Right forelimb (tissue), 1 donor: ENCODE data around the gene ATG16L2.
"Not testable (repeated sequence)": the region's sequence is repeated elsewhere in the genome, so short reads cannot be mapped to it uniquely, and the experiment has no call there.

Experiments used
- DNase-seq: peaks from one replicate; pipeline ENCODE4 v3.0.0-alpha.2; 2018

ATG16L2 gene

DNA sequence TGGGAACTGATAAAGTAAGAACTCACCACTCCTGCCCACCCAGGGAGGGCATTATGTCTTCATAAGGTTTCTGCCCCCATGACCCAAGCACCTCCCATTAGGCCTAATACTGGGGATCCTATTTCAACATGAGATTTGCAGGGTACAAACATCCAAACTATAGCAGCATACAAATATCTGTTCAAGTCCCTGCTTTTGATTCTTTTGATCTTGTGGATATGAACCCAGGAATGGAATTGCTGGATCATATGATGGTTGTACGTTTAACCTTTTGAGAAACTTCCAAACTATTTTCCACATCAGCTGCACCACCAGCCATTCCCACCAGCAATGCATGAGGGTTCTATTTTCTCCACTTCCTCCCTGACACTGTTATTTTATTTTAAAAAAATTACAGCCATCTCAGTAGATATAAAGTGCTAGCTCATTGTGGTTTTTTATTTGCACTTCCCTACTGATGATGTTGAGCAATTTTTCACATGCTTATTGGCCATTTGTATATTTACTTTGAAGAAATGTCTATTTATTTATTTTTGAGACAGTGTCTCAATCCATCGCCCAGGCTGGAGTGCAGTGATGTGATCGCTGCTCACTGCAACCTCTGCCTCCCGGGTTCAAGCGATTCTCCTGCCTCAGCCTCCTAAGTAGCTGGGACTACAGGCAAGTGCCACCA, 7.1 kb upstream of the ATG16L2 start:
- no peak for DNase-seq

DNA sequence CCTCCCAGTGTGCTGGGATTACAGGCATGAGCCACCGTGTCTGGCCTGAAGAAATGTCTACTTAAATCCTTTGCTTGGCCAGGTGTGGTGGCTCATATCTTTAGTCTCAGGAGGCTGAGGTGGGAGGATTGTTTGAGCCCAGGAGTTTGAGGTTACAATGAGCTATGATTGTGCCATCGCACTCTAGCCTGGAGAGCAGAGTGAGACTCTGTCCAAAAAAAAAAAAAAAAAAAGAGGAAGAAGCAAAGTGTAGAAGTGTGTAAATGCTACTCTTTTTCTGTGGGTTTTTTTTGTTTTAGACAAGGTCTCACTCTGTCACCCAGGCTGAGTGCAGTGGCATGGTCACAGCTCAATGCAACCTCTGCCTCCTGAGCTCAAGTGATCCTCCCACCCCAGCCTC, 6.4 kb upstream of the ATG16L2 start:
- DNase-seq = no peak

DNA sequence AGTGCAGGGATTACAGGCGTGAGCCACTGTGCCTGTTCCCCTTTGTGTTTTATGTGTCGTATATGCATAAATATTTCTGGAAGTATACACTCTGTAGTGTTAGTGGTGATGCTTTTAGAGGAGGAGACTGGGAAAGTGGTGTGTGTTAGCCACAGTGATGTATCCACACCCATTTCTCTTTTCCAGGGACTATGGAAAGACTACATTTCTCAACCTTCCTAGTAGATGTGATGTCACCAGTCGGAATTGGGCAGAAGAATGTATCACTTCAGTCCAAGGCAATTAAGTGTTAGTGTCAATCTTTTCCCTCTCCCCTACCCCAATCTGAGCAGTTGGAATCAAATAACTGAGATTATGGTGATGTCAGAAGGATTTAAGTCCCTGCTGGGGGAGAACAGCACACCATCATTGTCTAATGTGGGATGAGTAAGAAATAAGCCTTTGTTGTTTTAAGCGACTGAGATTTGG, 5.8 kb upstream of the ATG16L2 start:
- DNase-seq = no peak

DNA sequence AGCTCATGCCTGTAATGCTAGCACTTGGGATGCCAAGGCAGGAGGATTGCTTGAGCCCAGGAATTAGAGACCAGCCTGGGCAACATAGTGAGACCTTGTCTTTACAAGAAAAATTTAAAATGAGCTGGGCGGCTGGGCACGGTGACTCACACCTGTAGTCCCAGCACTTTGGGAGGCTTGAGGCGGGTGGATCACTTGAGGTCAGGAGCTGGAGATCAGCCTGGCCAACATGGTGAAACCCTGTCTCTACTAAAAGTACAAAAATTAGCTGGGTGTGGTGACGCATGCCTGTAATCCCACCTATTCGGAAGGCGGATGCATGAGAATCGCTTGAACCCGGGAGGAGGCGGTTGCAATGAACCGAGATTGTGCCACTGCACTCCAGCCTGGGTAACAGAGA, 2.5 kb upstream of the ATG16L2 start:
- DNase-seq = not testable (repeated sequence)

DNA sequence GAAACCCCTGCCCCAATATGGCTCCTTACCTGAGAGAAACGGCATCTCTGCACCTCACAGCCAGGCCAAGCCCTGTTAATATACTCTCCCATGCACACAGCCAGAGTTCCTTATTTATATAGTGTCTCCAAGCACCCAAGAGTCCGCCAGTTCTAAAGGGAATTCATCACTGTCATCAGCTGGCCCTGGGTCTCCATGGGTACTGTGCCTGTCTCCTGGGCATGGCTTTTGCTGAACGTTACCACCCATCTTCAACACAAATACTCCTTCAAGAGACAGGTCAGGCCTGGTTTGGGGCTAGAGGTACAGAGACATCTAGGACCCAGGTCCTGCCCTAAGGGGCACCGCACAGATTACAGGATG, 1.6 kb upstream of the ATG16L2 start:
- no peak for DNase-seq

DNA sequence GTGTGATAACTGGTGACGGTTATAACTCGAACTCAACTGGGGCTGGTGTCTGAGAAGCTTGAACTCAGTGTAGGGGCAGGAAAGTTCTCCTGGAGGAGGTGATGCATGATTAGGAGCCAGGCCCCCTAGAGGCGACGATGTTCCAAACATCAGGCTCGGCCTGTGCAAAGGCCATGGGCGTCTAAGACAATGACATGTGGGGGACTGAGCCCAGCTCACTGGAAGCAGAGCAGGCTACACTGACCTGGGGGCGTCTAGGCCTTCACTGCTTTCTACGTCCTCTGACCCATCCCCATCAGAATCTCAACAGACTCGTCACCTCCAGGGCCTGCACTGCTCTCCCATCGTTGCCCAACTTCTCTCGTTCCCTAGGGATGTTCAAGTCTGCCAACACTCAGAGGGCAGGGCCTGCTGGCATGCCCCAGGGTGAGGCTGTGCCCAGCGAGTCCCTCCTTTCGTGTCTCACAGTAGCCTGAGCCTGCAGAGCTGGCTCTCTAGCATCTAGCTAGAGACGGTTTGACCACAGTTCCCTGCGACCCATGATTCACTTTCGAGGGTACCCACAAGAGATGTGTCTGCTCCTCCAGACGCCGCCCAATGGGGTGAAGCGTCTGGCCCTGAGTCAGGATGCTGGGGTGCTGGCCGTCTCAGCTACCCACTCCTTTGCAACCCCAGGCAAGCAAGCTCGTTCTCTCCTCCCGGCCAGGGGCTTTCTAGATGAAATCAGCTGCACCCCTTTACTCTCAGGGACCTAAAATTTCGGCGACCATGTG, 1.1 kb upstream of the ATG16L2 start:
- no peak for DNase-seq

DNA sequence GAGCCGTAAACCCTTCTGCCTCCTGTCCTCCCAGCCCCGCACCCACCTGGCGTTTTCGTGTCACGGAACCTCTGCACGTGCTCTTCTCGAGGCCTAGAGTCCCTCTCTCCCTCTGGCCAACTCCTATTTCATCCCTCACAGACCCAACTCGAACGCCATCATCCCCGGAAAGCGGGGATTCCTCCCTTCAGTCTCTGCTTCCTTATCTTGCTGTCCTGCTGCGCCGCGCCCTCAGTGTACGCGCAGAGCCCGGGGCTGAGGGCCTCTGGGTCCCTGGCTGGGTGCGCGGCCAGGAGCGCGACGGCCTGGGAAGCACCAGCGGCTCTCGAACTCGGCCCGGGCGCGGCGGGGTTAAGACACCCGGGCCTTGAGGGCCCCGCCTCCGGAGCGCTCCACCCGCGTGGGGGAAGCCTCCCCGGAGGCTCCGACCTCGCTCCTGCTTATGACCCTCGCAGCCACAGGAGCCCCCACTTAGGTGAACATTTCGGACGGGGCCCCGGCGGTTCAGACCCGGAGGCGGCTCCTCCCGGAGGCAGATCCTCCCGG, 398 bp upstream of the ATG16L2 start:
- DNase-seq = peak; percentile 94

DNA sequence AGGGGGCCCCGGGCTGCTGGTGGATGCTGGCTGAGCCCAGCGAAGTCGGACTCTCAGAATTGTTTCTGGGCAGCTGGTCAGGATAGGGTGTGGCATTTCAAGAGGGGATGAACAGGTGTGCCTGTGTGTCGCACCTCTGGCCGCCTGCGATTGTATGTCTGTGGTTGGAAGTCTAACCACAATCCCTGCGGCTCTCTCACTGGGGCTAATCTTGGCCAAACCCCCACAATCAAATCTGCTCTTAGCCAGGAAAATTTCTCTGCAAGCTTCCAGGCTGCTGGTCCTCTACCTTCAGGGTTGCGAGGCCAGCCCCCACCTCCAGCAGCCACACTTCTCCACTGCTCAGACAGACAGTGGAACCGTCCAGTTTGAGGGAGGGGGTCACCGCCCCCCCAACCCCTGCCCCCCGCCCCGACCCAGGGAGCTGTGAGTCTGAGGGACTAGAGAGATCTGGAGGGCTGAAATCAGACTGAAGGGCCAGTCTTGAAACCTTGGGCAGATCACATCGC, 953 bp downstream of the ATG16L2 start:
- DNase-seq = no peak

DNA sequence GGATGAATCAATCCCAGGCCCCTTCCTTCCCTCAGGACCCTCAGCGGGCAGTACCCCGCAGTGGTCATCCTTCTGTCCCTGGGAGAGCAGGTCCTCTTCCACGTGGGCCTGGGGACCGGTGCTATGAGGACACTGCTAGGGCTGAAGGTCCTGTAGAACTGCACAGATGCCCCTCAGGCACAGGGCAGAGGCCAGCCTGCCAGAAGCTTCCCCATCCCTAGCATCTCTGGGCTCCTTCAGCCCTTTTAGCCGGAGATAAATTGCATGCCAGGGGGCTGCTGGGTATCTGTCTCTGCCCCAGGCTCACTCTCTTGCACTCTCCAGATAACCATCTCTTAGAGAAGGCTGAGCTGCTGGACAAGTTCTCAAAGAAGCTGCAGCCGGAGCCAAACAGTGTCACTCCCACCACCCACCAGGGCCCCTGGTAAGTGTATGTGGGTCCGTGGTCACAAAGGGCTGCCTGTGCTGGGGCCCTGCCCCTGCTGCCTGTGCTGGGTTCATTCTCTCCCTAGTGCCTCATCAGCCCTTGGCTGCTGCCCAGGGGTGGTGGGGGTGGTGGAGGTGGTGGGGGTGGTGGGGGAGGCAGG, 2.3 kb downstream of the ATG16L2 start:
- DNase-seq = no peak

DNA sequence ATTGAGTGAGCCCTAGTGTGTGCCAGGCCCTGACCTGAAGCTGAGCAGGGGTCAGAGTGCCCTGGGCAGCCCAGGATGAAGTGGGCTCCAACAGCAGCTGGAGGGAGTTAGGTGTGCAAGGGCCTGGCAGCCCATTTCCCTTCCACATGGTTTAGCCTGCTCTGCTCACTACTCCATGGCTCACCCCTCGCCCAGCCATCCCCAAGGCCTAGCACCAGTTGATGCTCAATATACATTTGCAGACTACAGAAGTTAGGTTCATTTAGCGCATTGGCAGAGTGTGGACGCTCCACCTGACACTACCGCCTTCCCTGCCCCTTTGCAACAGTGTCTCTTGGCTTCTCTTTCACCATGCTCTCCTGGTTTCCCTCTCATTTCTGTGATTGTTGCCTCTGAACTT, 3.8 kb downstream of the ATG16L2 start:
- DNase-seq = no peak

DNA sequence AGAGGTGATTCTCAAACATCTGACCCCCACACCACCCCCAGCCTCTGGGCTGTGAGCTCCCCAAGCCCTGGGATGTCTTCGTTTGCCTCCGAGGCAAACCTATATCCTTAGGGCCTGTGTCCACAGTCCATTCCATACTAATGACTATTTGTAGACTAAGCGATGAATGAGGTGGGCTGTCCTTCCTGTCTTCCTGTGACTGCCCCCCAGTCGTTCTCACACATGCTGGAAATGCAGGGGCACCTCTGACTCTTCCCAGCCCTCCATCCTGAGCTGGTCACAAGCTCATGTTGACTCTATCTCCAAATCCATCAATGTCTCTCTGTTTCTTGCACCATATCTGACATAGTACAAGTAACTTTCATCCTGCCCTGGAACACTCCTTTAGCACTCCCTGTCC, 4.8 kb downstream of the ATG16L2 start:
- no peak for DNase-seq

DNA sequence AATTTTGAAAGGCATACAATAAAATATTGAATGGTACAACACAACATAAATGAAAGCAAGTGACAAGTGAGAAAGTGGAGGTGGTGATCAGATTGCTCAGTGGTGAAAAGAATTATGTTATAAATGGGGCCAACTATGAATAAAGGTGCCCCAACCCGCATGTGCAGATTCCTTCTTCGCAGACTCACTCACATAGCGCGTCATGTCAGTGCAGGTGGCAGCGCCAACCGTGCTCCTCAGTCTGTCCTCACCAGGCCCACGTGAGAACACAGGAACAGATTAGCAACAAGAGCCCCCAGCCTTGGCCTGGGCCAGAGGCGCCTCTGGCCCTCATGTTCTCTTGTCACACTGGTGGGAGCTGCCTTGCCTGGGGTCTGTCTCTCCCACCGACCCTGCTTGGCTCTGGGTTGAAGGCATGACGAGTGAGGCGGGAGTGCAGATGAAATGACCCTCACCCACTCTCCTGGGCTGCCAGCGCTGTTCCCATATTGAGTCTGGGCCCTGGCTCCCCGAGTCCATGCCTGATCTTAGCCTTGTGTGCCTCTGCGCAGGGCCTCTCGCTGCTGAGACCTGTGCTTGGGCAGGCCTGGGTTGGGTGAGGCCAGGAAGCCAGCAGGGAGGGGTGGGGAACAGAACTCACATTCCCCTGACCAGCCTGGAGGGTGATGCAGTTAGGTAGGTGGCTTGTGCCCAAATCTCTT, 6.4 kb downstream of the ATG16L2 start:
- DNase-seq = no peak

DNA sequence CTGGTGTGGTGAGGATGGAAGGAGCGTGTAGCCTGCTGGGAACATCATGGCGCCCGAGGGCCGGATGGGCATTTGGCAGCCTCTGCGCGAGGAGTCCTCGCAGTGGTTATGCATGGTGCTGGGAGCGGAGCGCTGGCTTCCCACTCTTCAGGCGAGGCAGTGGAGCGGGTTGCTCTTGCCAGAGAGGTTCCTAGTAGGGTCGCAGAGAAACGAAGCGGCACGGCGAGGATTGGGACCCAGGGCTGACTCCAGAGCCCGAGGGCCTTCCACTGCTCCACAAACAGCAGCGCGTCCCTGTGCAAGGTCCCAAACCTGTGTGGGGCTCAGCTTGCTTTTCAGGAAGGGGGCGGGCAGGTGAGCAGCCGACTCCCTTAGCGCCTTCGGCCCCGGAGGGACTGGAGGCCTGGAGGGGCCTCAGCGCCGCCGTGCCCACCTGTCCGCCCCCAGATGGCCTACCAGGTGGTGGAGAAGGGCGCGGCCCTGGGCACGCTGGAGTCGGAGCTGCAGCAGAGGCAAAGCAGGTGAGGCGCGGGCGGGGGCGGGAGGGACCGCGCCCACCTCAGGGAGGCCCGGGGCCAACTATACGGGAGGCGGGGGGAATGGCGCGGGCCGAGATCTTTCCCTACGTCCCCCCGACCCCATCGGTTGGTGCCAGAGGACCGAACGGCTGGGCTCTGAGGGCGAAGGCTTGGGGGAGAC, 7.2 kb downstream of the ATG16L2 start:
- DNase-seq = no peak

DNA sequence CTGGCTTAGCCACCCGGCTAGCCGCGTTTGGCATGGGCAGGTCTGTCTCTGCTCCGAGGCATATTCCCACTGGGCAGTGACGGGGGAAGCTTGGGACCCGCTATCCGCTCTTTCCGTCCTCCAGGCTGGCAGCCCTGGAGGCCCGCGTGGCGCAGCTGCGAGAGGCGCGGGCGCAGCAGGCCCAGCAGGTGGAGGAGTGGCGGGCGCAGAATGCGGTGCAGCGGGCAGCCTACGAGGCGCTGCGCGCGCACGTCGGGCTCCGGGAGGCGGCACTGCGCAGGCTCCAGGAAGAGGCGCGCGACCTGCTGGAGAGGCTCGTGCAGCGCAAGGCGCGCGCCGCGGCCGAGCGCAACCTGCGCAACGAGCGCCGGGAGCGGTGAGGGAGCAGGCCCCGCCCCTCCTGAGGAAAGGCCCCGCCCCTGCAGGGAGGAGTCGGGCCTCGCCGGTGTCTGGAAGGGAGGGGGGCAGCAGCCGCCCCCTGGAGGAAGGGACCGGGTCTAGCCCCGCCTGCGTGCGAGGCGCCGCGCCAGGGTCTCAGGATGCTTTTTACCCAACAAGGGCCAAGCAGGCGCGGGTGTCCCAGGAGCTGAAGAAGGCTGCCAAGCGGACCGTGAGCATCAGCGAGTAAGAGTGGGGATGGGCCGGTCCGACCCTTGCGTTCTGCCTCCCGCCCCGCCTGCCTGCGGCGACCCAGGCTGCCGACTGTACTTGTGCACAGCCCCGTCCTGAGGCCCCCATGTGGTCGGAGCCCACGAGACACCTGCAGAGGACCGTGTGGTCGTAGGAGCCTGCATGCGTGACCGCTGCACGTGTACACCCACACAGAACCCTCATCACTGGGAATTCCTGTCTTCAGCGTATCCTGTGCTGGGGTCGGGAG, 7.9 kb downstream of the ATG16L2 start:
- DNase-seq = peak; percentile 96

DNA sequence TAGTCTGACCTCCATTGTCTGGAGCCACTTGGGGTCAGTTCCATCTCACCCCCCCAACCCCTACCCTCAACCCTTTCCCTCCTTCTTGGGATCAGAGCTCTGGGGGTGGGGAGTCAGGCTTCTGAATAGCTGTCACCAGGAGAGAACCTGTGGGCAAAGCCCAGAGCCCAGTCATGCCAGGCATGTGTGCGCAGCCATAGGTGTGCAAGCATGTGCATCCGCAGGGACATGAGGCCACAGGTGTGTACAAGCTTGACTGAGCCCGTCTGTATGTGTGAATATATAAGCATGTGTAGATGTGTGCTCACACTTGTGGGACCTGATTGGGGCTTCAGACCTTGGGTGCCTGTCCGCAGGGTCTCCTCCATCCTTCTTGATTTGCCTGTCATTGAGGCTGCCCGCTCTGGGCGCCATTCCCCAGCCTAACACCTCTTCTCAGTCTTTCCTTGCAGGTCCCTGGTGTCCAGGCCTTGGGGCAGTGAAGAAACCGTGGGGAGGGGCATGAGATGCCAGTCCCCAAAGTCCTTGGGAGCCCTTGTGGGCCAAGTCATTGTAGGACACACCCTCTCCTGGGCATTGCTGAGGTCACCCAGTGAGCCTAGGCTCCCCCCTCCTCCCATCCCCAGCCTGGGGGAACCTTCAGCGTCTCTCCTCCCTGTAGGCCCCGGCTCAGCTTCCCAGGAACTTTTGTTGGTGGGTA, 9.0 kb downstream of the ATG16L2 start:
- DNase-seq = no peak

DNA sequence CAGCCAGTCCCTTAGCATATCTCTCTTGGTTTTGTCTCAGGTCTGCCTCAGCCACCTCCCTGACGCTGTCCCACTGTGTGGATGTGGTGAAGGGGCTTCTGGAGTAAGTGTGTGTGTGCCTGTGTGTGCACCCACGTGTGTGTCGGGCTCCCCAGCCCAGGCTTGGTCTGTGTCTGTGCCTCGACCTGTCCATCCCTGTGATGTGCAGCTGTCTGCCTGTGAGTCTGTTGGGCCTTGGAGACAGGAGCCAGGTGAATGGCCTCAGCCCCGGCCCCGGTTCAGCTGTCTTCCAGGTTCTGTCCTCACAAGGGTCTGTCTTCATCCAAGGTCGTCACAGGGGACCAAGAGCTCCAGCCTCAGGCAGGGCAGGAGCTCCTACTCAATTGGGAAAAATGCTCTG, 9.8 kb downstream of the ATG16L2 start:
- DNase-seq = peak; percentile 41

DNA sequence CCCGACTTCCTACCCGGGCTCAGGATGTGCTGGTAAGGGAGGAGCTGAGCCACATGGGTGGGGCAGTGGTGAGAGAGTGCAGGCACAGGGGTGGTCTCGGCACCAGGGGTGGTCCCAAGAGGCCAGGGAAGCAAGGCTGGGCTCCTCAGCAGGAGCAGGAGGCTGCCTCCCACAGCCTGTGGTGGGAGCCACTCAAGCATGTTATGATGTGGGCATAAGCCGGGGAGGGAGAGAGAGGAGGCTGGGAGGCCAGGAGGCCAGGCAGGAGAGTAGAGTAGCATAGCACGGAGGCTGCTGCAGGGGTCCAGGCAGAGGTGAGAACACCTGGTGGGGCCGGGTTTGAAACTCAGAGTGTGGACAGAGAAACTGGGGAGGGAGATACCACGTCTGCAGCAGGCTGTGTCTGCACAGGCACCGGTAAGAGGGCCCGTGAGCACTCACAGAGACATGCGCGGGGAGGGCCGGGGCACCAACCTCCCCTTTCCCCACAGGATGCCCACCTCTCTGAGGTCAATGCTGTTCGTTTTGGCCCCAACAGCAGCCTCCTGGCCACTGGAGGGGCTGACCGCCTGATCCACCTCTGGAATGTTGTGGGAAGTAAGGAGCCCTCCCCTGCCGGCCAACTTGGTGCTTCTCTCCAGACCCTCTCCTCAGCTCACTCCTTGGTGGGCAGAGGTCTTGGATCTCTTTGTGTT, 10.7 kb downstream of the ATG16L2 start:
- DNase-seq = no peak

DNA sequence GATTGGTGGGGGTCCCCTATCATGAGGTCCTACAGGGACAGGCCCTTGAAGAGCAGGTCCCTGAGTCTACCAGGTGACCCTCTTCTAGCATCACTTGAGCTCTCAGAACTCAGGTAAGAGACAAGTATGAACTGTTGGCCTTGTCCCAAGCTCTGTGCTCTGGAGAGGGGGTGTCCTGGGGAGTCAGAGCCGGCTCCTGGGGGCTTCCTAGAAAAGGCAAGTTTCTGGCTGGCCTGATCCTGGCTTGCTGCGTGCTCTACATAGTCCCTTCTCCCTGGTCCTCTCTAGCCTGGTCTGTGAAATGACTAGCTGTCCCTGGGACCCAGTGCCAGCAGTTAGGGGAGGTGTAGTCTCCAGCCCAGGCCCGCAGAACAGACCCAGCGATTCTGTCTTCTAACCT, 11.4 kb downstream of the ATG16L2 start:
- no peak for DNase-seq

DNA sequence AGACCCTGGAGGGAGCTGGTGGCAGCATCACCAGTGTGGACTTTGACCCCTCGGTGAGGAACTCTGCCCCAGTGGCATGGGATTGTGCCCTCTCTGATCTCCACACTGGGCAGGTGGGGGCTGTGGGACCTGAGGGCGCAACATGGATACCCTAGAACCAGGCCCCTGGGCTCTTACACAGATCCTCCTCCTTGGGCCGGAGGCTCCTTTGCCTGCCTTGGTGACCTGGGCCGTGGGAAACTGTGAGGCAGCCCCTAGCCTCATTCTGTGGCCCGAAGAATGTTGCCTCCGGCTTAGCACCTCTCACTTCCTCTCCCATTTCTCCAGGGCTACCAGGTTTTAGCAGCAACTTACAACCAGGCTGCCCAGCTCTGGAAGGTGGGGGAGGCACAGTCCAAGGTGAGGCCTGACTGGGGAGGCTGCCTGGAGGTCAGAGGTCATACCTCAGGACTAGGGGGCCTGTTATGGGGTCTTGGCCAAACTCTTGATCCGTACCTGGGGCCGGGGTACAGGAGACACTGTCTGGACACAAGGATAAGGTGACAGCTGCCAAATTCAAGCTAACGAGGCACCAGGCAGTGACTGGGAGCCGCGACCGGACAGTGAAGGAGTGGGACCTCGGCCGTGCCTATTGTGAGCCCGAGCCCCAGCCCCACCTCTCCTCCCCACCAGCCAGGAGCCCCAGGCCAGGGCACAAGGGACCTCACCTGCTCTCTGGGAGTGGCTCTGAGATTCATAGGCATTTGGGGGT, 12.2 kb downstream of the ATG16L2 start:
- DNase-seq = no peak
